Coronary artery (tissue), 2 donors: Measurements from ENCODE around the gene LMF1.
A peak's percentile ranks its signal among the peaks of the same experiment; 100 is the strongest.

ENCODE experiments used
- DNase-seq: peaks from one replicate; pipeline ENCODE4 v3.0.0-alpha.2; 2017; ENCODE audit warnings: low spot score
- H3K27ac ChIP-seq, 2 donors: fragments of 200-600 bp; sonication (generic); one replicate each; pipeline ENCODE4 v1.5.1; 2016 to 2019
- H3K4me3 ChIP-seq: fragments of 200-600 bp; sonication (generic); 2 replicates; pipeline ENCODE4 v1.5.1; 2016; ENCODE audit warnings: mild to moderate bottlenecking, moderate library complexity
- CTCF ChIP-seq: fragments of 200-600 bp; sonication (generic); IDR thresholded peaks from one replicate; pipeline ENCODE4 v1.5.1; 2019; ENCODE audit warnings: antibody characterized with exemption

The LMF1 gene

GRCh38 chr16:989354-989814 is 18.6 kb upstream of the LMF1 start:
- no peak overlapping the region for H3K4me3 ChIP-seq
- H3K27ac ChIP-seq, result no peak overlapping the region
- DNase-seq, result no peak
- no peak for TF ChIP-seq CTCF

- no peak for TF ChIP-seq CTCF
- no peak overlapping the region for H3K4me3 ChIP-seq
- no peak for DNase-seq
- peak overlapping the region in 1 of 2 donors; percentile 7 for H3K27ac ChIP-seq
Measured at GRCh38 chr16:988471-989353, 17.9 kb upstream of the LMF1 start.

GRCh38 chr16:987906-988305 is 17.1 kb upstream of the LMF1 start:
- H3K27ac ChIP-seq, result peak overlapping the region in 1 of 2 donors; percentile 7
- H3K4me3 ChIP-seq, result no peak overlapping the region
- no peak for DNase-seq
- no peak for TF ChIP-seq CTCF

- no peak for TF ChIP-seq CTCF
- DNase-seq, result no peak
Measured at GRCh38 chr16:986925-987582, 16.3 kb upstream of the LMF1 start.

GRCh38 chr16:986411-986810 is 15.6 kb upstream of the LMF1 start:
- Histone ChIP-seq H3K4me3 (no peak overlapping the region), H3K27ac (no peak overlapping the region)
- TF ChIP-seq CTCF, result no peak
- DNase-seq, result no peak

More at GRCh38 chr16:986925-987582, 16.3 kb upstream of the LMF1 start:
- no peak overlapping the region for H3K4me3 ChIP-seq
- H3K27ac ChIP-seq, result no peak overlapping the region

- no peak for DNase-seq
- no peak overlapping the region for H3K4me3 ChIP-seq
- H3K27ac ChIP-seq, result no peak overlapping the region
- TF ChIP-seq CTCF, result no peak
Measured at GRCh38 chr16:985646-986400, 15.0 kb upstream of the LMF1 start.
